Measurements from ENCODE around the gene LIMS2.

LIMS2 gene

GRCh38 chr2:127622561-127623387 lies 52.6 kb downstream of the LIMS2 start:
- no peak for DNase-seq (ENCODE audit: low read depth in 2 of 2)

GRCh38 chr2:127621981-127622431 lies 53.3 kb downstream of the LIMS2 start:
- no peak for DNase-seq (ENCODE audit: low read depth in 2 of 2)

GRCh38 chr2:127620866-127621265 lies 54.5 kb downstream of the LIMS2 start:
- DNase-seq (ENCODE audit: low read depth in 2 of 2): no peak

GRCh38 chr2:127619877-127620705 lies 55.2 kb downstream of the LIMS2 start:
- no peak for DNase-seq (ENCODE audit: low read depth in 2 of 2)

- DNase-seq (ENCODE audit: low read depth in 2 of 2): no peak
These were observed 56.1 kb downstream of the LIMS2 start for GRCh38 chr2:127619203-127619590.

GRCh38 chr2:127618551-127619202 lies 56.7 kb downstream of the LIMS2 start:
- no peak for DNase-seq (ENCODE audit: low read depth in 2 of 2)

GRCh38 chr2:127615511-127616166 lies 59.7 kb downstream of the LIMS2 start:
- DNase-seq (ENCODE audit: low read depth in 2 of 2): no peak

GRCh38 chr2:127614731-127615130 lies 60.6 kb downstream of the LIMS2 start:
- DNase-seq (ENCODE audit: low read depth in 2 of 2): no peak

GRCh38 chr2:127614246-127614645 lies 61.1 kb downstream of the LIMS2 start:
- DNase-seq (ENCODE audit: low read depth in 2 of 2): no peak

GRCh38 chr2:127612111-127612822 lies 63.1 kb downstream of the LIMS2 start:
- no peak for DNase-seq (ENCODE audit: low read depth in 2 of 2)

GRCh38 chr2:127611076-127611925 lies 64.0 kb downstream of the LIMS2 start:
- DNase-seq (ENCODE audit: low read depth in 2 of 2): no peak

GRCh38 chr2:127610561-127610960 lies 64.8 kb downstream of the LIMS2 start:
- DNase-seq (ENCODE audit: low read depth in 2 of 2): no peak

- DNase-seq (ENCODE audit: low read depth in 2 of 2): no peak
These were observed 65.5 kb downstream of the LIMS2 start for GRCh38 chr2:127609818-127610217.

GRCh38 chr2:127609031-127609751 lies 66.1 kb downstream of the LIMS2 start:
- DNase-seq (ENCODE audit: low read depth in 2 of 2): no peak

GRCh38 chr2:127608061-127609030 lies 67.0 kb downstream of the LIMS2 start:
- DNase-seq (ENCODE audit: low read depth in 2 of 2): no peak

GRCh38 chr2:127607399-127607908 lies 67.9 kb downstream of the LIMS2 start:
- no peak for DNase-seq (ENCODE audit: low read depth in 2 of 2)

- DNase-seq (ENCODE audit: low read depth in 2 of 2): no peak
These were observed 68.5 kb downstream of the LIMS2 start for GRCh38 chr2:127606625-127607398.
